Ectodermal cell (in vitro differentiated cells): ENCODE measurements around the gene MSI2.

Source experiments
- H3K27ac ChIP-seq: 2 replicates; pipeline ENCODE4 v1.7.0; 2013; ENCODE audit warnings: mild to moderate bottlenecking, low read depth, low read length; ENCODE audit not compliant: insufficient read depth, poor library complexity, severe bottlenecking
- H3K27me3 ChIP-seq: 2 replicates; pipeline ENCODE4 v1.7.0; 2013; ENCODE audit warnings: mild to moderate bottlenecking, low read length; ENCODE audit not compliant: insufficient read depth, control insufficient read depth, poor library complexity, severe bottlenecking
- H3K36me3 ChIP-seq: one replicate; pipeline ENCODE4 v1.7.0; 2013; ENCODE audit warnings: low read length; ENCODE audit not compliant: control insufficient read depth, insufficient read depth
- H3K4me1 ChIP-seq: one replicate; pipeline ENCODE4 v1.7.0; 2013; ENCODE audit warnings: low read length; ENCODE audit not compliant: control insufficient read depth, insufficient read depth
- H3K4me3 ChIP-seq: 2 replicates; pipeline ENCODE4 v1.7.0; 2013; ENCODE audit warnings: low read depth, low read length, control low read depth; ENCODE audit not compliant: insufficient read depth
- H3K9me3 ChIP-seq: 2 replicates; pipeline ENCODE4 v1.7.0; 2013; ENCODE audit warnings: mild to moderate bottlenecking, low read length, moderate library complexity; ENCODE audit not compliant: control insufficient read depth
- WGBS, 2 experiments: methylation state at CpG; one replicate each; pipeline ENCODE4 v1.1.7; 2013; ENCODE audit warnings: missing lambda C conversion rate in 2 of 2; 5-methylcytosine and 5-hydroxymethylcytosine counted together

The MSI2 gene

GRCh38 chr17:57243171-57243622 is 13.1 kb upstream of the MSI2 start:
- Histone ChIP-seq H3K27me3 (no peaks in the 10 kb centered on the region), H3K36me3 (no peaks in the 10 kb centered on the region), H3K27ac (no peak overlapping the region), H3K4me1 (peaks cover 3% of the 10 kb centered on the region), H3K4me3 (no peak overlapping the region), H3K9me3 (no peaks in the 10 kb centered on the region)
- WGBS, 2 experiments: 31 to 32% methylated on average over 13 of the region's 13 CpGs

GRCh38 chr17:57245786-57246185 is 10.5 kb upstream of the MSI2 start:
- Histone ChIP-seq H3K36me3 (no peaks in the 10 kb centered on the region), H3K27ac (no peak overlapping the region), H3K27me3 (no peaks in the 10 kb centered on the region), H3K4me3 (no peak overlapping the region), H3K9me3 (no peaks in the 10 kb centered on the region), H3K4me1 (peaks cover 3% of the 10 kb centered on the region)
- 95% methylated on average over 10 of the region's 10 CpGs for WGBS, 2 experiments

GRCh38 chr17:57246257-57246656 is 10.1 kb upstream of the MSI2 start:
- H3K4me3 ChIP-seq: no peak overlapping the region
- 89 to 97% methylated on average over 2 to 3 of the region's 3 CpGs for WGBS, 2 experiments

GRCh38 chr17:57247261-57247660 is 9.1 kb upstream of the MSI2 start:
- Histone ChIP-seq H3K27ac (no peak overlapping the region), H3K36me3 (no peaks in the 10 kb centered on the region), H3K9me3 (peaks cover 2% of the 10 kb centered on the region), H3K4me3 (no peak overlapping the region), H3K27me3 (no peaks in the 10 kb centered on the region), H3K4me1 (peaks cover 2% of the 10 kb centered on the region)
- 88 to 94% methylated on average over 6 of the region's 6 CpGs for WGBS, 2 experiments

More at GRCh38 chr17:57246257-57246656, 10.1 kb upstream of the MSI2 start:
- Histone ChIP-seq H3K9me3 (no peaks in the 10 kb centered on the region), H3K27ac (no peak overlapping the region), H3K4me1 (peaks cover 3% of the 10 kb centered on the region), H3K36me3 (no peaks in the 10 kb centered on the region), H3K27me3 (no peaks in the 10 kb centered on the region)

GRCh38 chr17:57247913-57248312 is 8.4 kb upstream of the MSI2 start:
- Histone ChIP-seq H3K27ac (no peak overlapping the region), H3K36me3 (no peaks in the 10 kb centered on the region), H3K4me1 (no peaks in the 10 kb centered on the region), H3K27me3 (no peaks in the 10 kb centered on the region), H3K4me3 (no peak overlapping the region), H3K9me3 (peaks cover 2% of the 10 kb centered on the region)
- WGBS, 2 experiments: 91 to 92% methylated on average over 2 of the region's 2 CpGs

- H3K36me3 ChIP-seq: no peaks in the 10 kb centered on the region
- H3K9me3 ChIP-seq: peaks cover 2% of the 10 kb centered on the region
- H3K27ac ChIP-seq: no peak overlapping the region
- no peaks in the 10 kb centered on the region for H3K4me1 ChIP-seq
- H3K27me3 ChIP-seq: no peaks in the 10 kb centered on the region
- 80 to 100% methylated on average over 1 of the region's 1 CpG for WGBS, 2 experiments
- H3K4me3 ChIP-seq: no peak overlapping the region
Observed at GRCh38 chr17:57249520-57249919, 6.8 kb upstream of the MSI2 start.

- H3K36me3 ChIP-seq: no peaks in the 10 kb centered on the region
- peaks cover 10% of the 10 kb centered on the region for H3K27me3 ChIP-seq
- WGBS, 2 experiments: 100% methylated on average over 1 of the region's 1 CpG; no CpG with 5 or more reads in 1 of the 2 experiments
- H3K27ac ChIP-seq: no peak overlapping the region
- no peak overlapping the region for H3K4me3 ChIP-seq
- H3K9me3 ChIP-seq: peaks cover 2% of the 10 kb centered on the region
- H3K4me1 ChIP-seq: no peaks in the 10 kb centered on the region
Observed at GRCh38 chr17:57251211-57251787, 5.0 kb upstream of the MSI2 start.

GRCh38 chr17:57253362-57254065 is 2.8 kb upstream of the MSI2 start:
- no peak overlapping the region for H3K27ac ChIP-seq
- H3K9me3 ChIP-seq: peaks cover 2% of the 10 kb centered on the region
- no peaks in the 10 kb centered on the region for H3K36me3 ChIP-seq
- no peaks in the 10 kb centered on the region for H3K4me1 ChIP-seq
- 75 to 82% methylated on average over 6 of the region's 6 CpGs for WGBS, 2 experiments
- H3K27me3 ChIP-seq: peaks cover 10% of the 10 kb centered on the region
- H3K4me3 ChIP-seq: no peak overlapping the region

GRCh38 chr17:57255182-57255775 is 1.0 kb upstream of the MSI2 start:
- Histone ChIP-seq H3K27ac (no peak overlapping the region), H3K36me3 (no peaks in the 10 kb centered on the region), H3K4me1 (peaks cover 12% of the 10 kb centered on the region), H3K4me3 (peak overlapping the region; percentile 59), H3K27me3 (peaks cover 10% of the 10 kb centered on the region), H3K9me3 (peaks cover 2% of the 10 kb centered on the region)
- 46% methylated on average over 16 of the region's 16 CpGs for WGBS, 2 experiments

GRCh38 chr17:57256708-57257112 is 387 bp downstream of the MSI2 start:
- H3K27me3 ChIP-seq: peaks cover 10% of the 10 kb centered on the region
- H3K4me1 ChIP-seq: peaks cover 20% of the 10 kb centered on the region
- no peak overlapping the region for H3K27ac ChIP-seq
- H3K9me3 ChIP-seq: peaks cover 2% of the 10 kb centered on the region
- peak overlapping the region; percentile 69 for H3K4me3 ChIP-seq
- WGBS, 2 experiments: 0% methylated on average over 33 to 36 of the region's 36 CpGs
- no peaks in the 10 kb centered on the region for H3K36me3 ChIP-seq
